ENCODE data around the gene STK11IP.

The STK11IP gene

GRCh38 chr2:219643788-219644398, 46.2 kb downstream of the STK11IP start:
- DNase-seq = no peak
- H3K9me3 ChIP-seq (replicated peaks; ENCODE audit: insufficient read depth, low read length) = no peaks in the 10 kb centered on the region
- H3K9me2 ChIP-seq (replicated peaks; ENCODE audit: insufficient read depth, low read length) = no peaks in the 10 kb centered on the region
- no peak overlapping the region for H3K4me3 ChIP-seq (ENCODE audit: low read length)
- H4K20me1 ChIP-seq (ENCODE audit: insufficient read depth, low read length) = no peaks in the 10 kb centered on the region
- H3K4me1 ChIP-seq (ENCODE audit: low read length) = no peaks in the 10 kb centered on the region; the same call in 1 of the 2 replicates
- no peak overlapping the region for H3K4me2 ChIP-seq (ENCODE audit: low read depth, low read length)
- H3K79me2 ChIP-seq (ENCODE audit: low read length) = no peaks in the 10 kb centered on the region
- H3K36me3 ChIP-seq (replicated peaks; ENCODE audit: insufficient read depth, low read length) = no peaks in the 10 kb centered on the region
- no peaks in the 10 kb centered on the region for H3F3A ChIP-seq (ENCODE audit: insufficient read depth, low read length)
- H3K27ac ChIP-seq (ENCODE audit: low read length) = no peak overlapping the region
- no peak overlapping the region for H2AFZ ChIP-seq (ENCODE audit: low read length)
- no peak overlapping the region for H3K9ac ChIP-seq (ENCODE audit: low read length)
- H3K27me3 ChIP-seq (replicated peaks; ENCODE audit: insufficient read depth, low read length) = peaks cover 25% of the 10 kb centered on the region
- no peak for TF ChIP-seq CTCF (IDR thresholded peaks at IDR 0.05; ENCODE audit: low read length)
- no peak for TF ChIP-seq EZH2phosphoT487 (IDR thresholded peaks at IDR 0.05; ENCODE audit: low read length)
- no peak for TF ChIP-seq EZH2 (optimal IDR thresholded peaks at IDR 0.05; ENCODE audit: low read depth, low read length)

DNA sequence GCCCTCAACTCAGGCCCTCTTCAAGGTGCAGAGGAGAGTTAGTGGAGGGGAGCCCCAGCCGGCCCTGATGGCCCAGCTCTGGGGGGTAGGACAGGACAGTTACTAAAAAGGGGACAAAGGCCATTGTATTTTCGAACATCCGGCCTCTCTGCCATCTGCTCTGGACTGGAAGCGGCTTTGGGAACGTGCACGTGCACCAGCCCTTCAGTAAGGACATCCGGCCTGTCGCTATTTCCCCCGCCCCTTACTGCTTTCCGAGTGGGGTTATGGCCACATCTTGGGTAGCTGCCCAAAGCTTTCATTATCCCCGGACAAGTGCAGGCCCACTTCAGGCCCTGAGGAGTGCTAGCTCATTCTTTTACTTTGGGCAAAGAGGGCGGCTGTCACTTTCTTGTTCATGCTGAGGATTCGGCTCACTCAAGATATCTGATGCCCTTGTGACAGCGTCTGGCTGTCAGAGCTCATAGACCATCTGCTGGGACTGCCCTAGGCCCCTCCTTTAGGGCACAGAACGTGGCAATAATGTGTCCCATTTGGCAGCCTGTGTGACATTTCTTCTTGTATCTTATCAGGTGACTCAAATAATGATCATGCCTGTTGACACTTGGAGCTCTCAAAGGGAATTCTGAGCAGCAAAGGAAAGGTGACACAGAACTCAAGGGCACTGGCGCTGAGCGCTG, 47.3 kb downstream of the STK11IP start:
- Histone ChIP-seq H3K27ac (ENCODE audit: low read length) (no peak overlapping the region), H3K79me2 (ENCODE audit: low read length) (no peaks in the 10 kb centered on the region), H3K9me2 (replicated peaks; ENCODE audit: insufficient read depth, low read length) (no peaks in the 10 kb centered on the region), H3K9ac (ENCODE audit: low read length) (no peak overlapping the region), H4K20me1 (ENCODE audit: insufficient read depth, low read length) (no peaks in the 10 kb centered on the region), H3K4me2 (ENCODE audit: low read depth, low read length) (no peak overlapping the region), H2AFZ (ENCODE audit: low read length) (no peak overlapping the region), H3K27me3 (replicated peaks; ENCODE audit: insufficient read depth, low read length) (peaks cover 16% of the 10 kb centered on the region), H3K4me1 (ENCODE audit: low read length) (no peaks in the 10 kb centered on the region; the same call in 1 of the 2 replicates), H3K4me3 (ENCODE audit: low read length) (no peak overlapping the region), H3K36me3 (replicated peaks; ENCODE audit: insufficient read depth, low read length) (no peaks in the 10 kb centered on the region), H3F3A (ENCODE audit: insufficient read depth, low read length) (no peaks in the 10 kb centered on the region), H3K9me3 (replicated peaks; ENCODE audit: insufficient read depth, low read length) (no peaks in the 10 kb centered on the region)
- TF ChIP-seq EZH2phosphoT487 (IDR thresholded peaks at IDR 0.05; ENCODE audit: low read length) (no peak), EZH2 (optimal IDR thresholded peaks at IDR 0.05; ENCODE audit: low read depth, low read length) (no peak), CTCF (IDR thresholded peaks at IDR 0.05; ENCODE audit: low read length) (no peak)
- no peak for DNase-seq

- Histone ChIP-seq H3K36me3 (replicated peaks; ENCODE audit: insufficient read depth, low read length) (no peaks in the 10 kb centered on the region), H2AFZ (ENCODE audit: low read length) (no peak overlapping the region), H4K20me1 (ENCODE audit: insufficient read depth, low read length) (no peaks in the 10 kb centered on the region), H3K27me3 (replicated peaks; ENCODE audit: insufficient read depth, low read length) (peaks cover 8% of the 10 kb centered on the region), H3K4me1 (ENCODE audit: low read length) (no peaks in the 10 kb centered on the region; the same call in 1 of the 2 replicates), H3K79me2 (ENCODE audit: low read length) (no peaks in the 10 kb centered on the region), H3K27ac (ENCODE audit: low read length) (no peak overlapping the region), H3F3A (ENCODE audit: insufficient read depth, low read length) (no peaks in the 10 kb centered on the region), H3K4me2 (ENCODE audit: low read depth, low read length) (no peak overlapping the region), H3K9me2 (replicated peaks; ENCODE audit: insufficient read depth, low read length) (no peaks in the 10 kb centered on the region), H3K9ac (ENCODE audit: low read length) (no peak overlapping the region), H3K4me3 (ENCODE audit: low read length) (no peak overlapping the region), H3K9me3 (replicated peaks; ENCODE audit: insufficient read depth, low read length) (no peaks in the 10 kb centered on the region)
- no peak for DNase-seq
- TF ChIP-seq EZH2phosphoT487 (IDR thresholded peaks at IDR 0.05; ENCODE audit: low read length) (no peak), EZH2 (optimal IDR thresholded peaks at IDR 0.05; ENCODE audit: low read depth, low read length) (no peak), CTCF (IDR thresholded peaks at IDR 0.05; ENCODE audit: low read length) (no peak)
Measured at GRCh38 chr2:219645631-219646527, 48.2 kb downstream of the STK11IP start.
